HG03469 (cell line): Measurements from ENCODE around the gene PCDHGA6.
A peak's percentile ranks its signal among the peaks of the same experiment; 100 is the strongest.
"Not testable (repeated sequence)": the region's sequence is repeated elsewhere in the genome, so short reads cannot be mapped to it uniquely, and the experiment has no call there.

ENCODE experiments used
- ATAC-seq: cut with Tn5 transposase; IDR thresholded peaks from one replicate; pipeline ENCODE4 v1.9.1; 2021; ENCODE audit warnings: mild to moderate bottlenecking, moderate library complexity, moderate number of reproducible peaks; ENCODE audit not compliant: unreplicated experiment

The PCDHGA6 gene

GRCh38 chr5:141359790-141360426 lies 13.8 kb upstream of the PCDHGA6 start, which contains the start of gene PCDHGB2:
Gene PCDHGB2, plus strand, starts transcription at chr5:141359994. Its CDS starts 142 bp downstream, at chr5:141360136.
- peak; percentile 74 for ATAC-seq

GRCh38 chr5:141360685-141361084 lies 13.0 kb upstream of the PCDHGA6 start:
- ATAC-seq = no peak

- ATAC-seq = no peak
Observed at GRCh38 chr5:141362719-141363118, 11.0 kb upstream of the PCDHGA6 start.

- ATAC-seq = no peak
Observed at GRCh38 chr5:141363952-141364660, 9.6 kb upstream of the PCDHGA6 start, which contains the start of gene PCDHGA5. Gene PCDHGA5, plus strand, starts transcription at chr5:141364162. Its CDS starts 169 bp downstream, at chr5:141364331.

DNA sequence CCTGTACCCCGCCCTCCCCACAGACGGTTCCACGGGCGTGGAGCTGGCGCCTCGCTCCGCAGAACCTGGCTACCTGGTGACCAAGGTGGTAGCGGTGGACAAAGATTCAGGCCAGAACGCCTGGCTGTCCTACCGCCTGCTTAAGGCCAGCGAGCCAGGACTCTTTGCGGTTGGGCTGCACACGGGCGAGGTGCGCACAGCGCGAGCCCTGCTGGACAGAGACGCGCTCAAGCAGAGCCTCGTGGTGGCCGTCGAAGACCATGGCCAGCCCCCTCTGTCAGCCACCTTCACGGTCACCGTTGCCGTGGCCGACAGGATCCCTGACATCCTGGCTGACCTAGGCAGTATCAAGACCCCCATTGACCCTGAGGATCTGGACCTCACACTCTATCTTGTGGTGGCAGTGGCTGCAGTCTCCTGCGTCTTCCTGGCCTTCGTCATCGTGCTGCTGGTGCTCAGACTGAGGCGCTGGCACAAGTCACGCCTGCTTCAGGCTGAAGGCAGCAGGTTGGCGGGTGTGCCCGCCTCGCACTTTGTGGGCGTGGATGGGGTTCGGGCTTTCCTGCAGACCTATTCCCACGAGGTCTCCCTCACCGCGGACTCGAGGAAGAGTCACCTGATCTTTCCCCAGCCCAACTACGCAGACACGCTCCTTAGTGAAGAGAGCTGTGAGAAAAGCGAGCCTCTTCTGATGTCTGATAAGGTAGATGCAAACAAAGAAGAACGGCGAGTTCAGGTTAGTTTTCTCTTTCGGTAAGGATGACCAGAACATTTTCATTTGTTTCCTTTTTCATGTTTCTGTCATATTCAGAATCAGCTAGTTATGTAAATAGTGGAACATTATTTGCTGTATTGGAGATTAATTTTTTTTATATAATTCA lies 7.4 kb upstream of the PCDHGA6 start:
- no peak for ATAC-seq

DNA sequence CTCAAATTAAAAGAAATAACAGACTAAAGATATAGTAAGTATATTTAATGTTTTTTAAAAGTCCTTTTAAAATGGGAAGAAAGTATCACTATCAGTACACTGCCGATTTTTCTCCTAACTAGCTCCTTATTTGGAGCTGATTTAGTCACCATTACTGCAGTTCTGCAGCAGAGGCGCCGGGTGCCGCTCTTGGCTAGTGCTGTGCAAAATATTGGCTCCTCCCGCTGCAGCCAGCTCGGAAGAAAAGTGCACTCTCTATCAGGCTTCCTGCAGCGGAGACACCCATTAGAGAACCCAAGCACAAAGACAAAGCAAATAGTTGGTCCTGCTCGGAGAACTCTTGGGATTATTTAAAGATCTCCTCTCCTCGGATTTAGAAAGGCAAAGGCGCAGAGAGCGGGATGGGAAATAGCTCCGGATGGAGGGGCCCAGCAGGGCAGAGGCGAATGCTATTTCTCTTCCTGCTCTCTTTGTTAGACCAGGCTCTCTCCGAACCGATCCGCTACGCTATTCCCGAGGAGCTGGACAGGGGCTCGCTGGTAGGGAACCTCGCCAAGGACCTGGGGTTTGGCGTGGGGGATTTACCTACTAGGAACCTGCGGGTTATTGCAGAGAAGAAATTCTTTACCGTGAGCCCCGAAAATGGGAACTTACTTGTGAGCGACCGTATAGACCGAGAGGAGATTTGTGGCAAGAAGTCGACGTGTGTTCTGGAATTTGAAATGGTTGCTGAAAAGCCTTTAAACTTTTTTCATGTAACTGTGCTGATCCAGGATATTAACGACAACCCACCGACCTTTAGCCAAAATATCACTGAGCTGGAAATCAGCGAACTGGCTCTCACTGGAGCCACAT lies 3.5 kb upstream of the PCDHGA6 start, which contains the start of gene PCDHGB3:
Gene PCDHGB3, plus strand, starts transcription at position 249 of the 855 bp plus-strand sequence. Its CDS starts 153 bp downstream, at position 402.
- peak; percentile 96 for ATAC-seq

GRCh38 chr5:141371572-141372475 lies 1.9 kb upstream of the PCDHGA6 start:
- no peak for ATAC-seq

DNA sequence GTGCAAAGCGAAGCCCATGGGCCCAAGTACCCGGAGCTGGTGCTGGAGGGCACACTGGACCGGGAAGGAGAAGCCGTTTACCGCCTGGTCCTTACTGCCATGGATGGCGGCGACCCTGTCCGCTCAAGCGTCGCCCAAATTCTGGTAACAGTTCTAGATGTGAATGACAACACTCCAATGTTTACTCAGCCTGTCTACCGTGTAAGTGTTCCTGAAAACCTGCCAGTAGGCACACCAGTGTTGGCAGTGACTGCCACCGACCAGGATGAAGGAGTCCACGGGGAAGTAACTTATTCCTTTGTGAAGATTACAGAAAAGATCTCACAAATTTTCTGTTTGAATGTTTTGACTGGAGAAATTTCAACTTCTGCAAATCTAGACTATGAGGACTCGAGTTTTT lies 936 bp downstream of the PCDHGA6 start:
- no peak for ATAC-seq

GRCh38 chr5:141375444-141376155 lies 1.9 kb downstream of the PCDHGA6 start:
- not testable (repeated sequence) for ATAC-seq

- no peak for ATAC-seq
Observed at GRCh38 chr5:141382469-141383294, 9.0 kb downstream of the PCDHGA6 start, which contains the start of gene PCDHGA7. Gene PCDHGA7, plus strand, starts transcription at chr5:141382742. Its CDS starts 158 bp downstream, at chr5:141382900.

DNA sequence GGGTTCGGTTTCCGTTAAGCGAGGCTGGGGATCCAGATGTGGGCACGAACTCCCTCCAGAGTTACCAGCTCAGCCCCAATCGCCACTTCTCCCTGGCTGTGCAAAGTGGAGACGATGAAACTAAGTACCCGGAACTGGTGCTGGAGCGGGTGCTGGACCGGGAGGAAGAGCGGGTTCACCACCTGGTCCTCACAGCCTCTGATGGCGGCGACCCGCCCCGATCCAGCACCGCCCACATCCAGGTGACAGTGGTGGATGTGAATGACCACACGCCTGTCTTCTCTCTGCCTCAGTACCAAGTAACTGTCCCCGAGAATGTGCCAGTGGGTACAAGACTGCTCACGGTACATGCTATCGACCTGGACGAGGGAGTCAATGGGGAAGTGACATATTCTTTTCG lies 9.7 kb downstream of the PCDHGA6 start:
- ATAC-seq = no peak

DNA sequence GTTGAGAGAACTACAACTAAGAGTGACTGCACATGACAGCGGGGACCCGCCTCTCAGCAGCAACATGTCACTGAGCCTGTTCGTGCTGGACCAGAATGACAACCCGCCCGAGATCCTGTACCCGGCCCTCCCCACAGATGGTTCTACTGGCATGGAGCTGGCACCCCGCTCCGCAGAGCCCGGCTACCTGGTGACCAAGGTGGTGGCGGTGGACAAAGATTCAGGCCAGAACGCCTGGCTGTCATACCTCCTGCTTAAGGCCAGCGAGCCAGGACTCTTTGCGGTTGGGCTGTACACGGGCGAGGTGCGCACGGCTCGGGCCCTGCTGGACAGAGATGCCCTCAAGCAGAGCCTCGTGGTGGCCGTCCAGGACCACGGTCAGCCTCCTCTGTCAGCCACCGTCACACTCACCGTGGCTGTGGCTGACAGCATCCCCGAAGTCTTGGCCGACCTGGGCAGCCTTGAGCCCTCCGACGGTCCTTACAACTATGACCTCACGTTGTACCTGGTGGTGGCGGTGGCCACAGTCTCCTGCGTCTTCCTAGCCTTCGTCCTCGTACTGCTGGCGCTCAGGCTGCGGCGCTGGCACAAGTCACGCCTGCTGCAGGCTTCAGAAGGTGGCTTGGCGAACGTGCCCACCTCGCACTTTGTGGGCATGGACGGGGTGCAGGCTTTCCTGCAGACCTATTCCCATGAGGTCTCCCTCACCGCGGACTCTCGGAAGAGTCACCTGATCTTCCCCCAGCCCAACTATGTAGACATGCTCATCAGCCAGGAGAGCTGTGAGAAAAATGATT lies 11.0 kb downstream of the PCDHGA6 start:
- ATAC-seq = no peak

DNA sequence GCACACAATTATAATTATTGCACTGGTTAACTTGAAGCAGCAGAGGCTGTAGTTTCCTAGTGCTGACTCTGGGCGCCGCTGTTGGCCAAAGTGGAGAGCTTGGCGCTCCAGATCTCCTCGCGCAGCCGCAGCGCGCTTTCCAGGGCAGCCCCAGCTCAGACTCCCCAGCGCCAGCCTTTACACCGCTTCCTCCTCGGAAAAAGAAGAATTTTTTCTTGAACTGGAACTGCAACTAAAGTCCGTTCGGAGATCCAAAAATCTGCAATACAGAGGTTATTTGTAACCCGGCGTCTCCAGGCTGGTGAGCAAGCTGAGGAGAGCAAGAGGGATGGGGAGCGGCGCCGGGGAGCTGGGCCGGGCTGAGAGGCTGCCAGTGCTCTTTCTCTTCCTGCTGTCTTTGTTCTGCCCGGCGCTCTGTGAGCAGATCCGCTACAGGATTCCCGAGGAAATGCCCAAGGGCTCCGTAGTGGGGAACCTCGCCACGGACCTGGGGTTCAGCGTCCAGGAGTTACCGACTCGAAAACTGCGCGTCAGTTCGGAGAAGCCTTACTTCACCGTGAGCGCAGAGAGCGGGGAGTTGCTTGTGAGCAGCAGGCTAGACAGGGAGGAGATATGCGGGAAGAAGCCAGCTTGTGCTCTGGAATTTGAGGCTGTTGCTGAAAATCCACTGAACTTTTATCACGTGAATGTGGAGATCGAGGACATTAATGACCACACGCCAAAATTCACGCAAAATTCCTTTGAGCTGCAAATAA lies 14.0 kb downstream of the PCDHGA6 start, which contains the start of gene PCDHGB4:
Gene PCDHGB4, plus strand, starts transcription at position 142 of the 755 bp plus-strand sequence. Its CDS starts 187 bp downstream, at position 329.
- ATAC-seq = peak; percentile 60

DNA sequence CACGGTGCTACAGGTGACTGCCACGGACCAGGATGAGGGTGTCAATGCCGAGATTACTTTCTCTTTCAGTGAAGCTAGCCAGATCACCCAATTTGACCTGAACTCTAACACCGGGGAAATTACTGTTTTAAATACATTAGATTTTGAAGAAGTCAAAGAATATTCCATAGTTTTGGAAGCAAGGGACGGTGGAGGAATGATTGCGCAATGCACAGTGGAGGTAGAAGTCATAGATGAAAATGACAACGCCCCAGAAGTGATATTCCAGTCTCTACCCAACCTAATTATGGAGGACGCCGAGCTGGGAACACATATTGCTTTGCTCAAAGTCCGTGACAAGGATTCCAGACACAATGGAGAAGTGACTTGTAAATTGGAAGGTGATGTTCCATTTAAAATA lies 15.0 kb downstream of the PCDHGA6 start:
- no peak for ATAC-seq

GRCh38 chr5:141389153-141390042 lies 15.7 kb downstream of the PCDHGA6 start:
- no peak for ATAC-seq
